Muscle layer of duodenum (tissue), 2 donors: ENCODE measurements around the gene FGB.

Experiments
- H3K27ac ChIP-seq: one replicate; pipeline ENCODE4 v1.7.0; 2013; ENCODE audit warnings: mild to moderate bottlenecking, low read length
- H3K27me3 ChIP-seq: one replicate; pipeline ENCODE4 v1.7.0; 2013; ENCODE audit warnings: low read depth, mild to moderate bottlenecking, control low read depth, low read length
- H3K36me3 ChIP-seq, 2 donors: one replicate each; pipeline ENCODE4 v1.7.0; 2013; ENCODE audit warnings: low read length in 2 of 2, control low read depth in 1 of 2, mild to moderate bottlenecking in 1 of 2; ENCODE audit not compliant: insufficient read depth in 2 of 2, control insufficient read depth in 1 of 2
- H3K4me1 ChIP-seq, 2 donors: one replicate each; pipeline ENCODE4 v1.7.0; 2013; ENCODE audit warnings: low read length in 2 of 2, mild to moderate bottlenecking in 2 of 2, control low read depth in 1 of 2, moderate library complexity in 1 of 2; ENCODE audit not compliant: insufficient read depth in 2 of 2, control insufficient read depth in 1 of 2
- H3K4me3 ChIP-seq, 2 donors: one replicate each; pipeline ENCODE4 v1.7.0; 2013; ENCODE audit warnings: low read length in 2 of 2, low read depth in 1 of 2, mild to moderate bottlenecking in 1 of 2
- H3K9me3 ChIP-seq, 2 donors: one replicate each; pipeline ENCODE4 v1.7.0; 2013; ENCODE audit warnings: low read length in 2 of 2, control low read depth in 1 of 2, mild to moderate bottlenecking in 1 of 2; ENCODE audit not compliant: control insufficient read depth in 1 of 2
- donor health status: healthy.

FGB gene

GRCh38 chr4:154562697-154563254 is at the start of gene FGB:
Gene FGB (plus strand): TSS chr4:154563011. CDS start chr4:154563019, 8 bp downstream.
- H3K27ac ChIP-seq, result no peak within 1 kb of the TSS
- H3K36me3 ChIP-seq, result no peaks in the 10 kb centered on the region
- no peaks in the 10 kb centered on the region for H3K27me3 ChIP-seq
- no peak within 1 kb of the TSS for H3K4me3 ChIP-seq
- H3K9me3 ChIP-seq, result no peaks in the 10 kb centered on the region
- H3K4me1 ChIP-seq, result no peaks in the 10 kb centered on the region

DNA sequence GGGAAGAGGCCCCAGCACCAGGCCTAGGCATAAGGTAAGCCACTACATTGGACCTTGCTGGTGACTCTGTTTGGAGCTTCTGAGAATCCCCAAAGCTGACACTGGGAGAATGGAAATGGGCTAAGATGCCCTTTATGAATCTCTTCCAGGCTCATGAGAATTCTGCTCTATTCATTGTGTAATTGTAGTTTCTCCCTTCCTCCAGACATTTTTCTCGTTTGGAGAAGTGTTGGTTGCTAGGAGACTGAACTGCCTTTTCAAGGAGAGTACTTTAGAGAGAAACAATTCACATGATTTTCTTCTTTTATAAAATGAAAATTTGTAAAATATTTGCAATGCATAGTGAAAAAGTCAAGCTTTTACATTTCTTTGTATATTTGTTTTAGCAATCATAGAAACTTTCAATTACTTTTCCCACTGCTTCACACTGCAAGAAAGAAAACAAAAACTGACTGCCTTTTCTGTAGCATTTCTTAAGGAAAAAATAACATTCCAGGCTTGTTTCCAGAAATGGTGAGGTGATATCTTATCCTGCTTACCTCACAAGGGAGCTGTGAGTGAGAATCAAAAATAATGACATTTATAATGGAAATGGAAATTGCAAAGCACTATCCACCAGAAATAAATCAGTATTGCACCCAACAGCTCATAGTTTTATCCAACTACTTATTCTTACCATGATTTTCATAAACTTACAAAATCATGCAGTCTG is 46.3 kb upstream of the FGB start:
- H3K4me1 ChIP-seq, result no peaks in the 10 kb centered on the region
- H3K27me3 ChIP-seq, result no peaks in the 10 kb centered on the region
- H3K9me3 ChIP-seq, result no peaks in the 10 kb centered on the region
- no peak overlapping the region for H3K27ac ChIP-seq
- no peak overlapping the region for H3K4me3 ChIP-seq
- no peaks in the 10 kb centered on the region for H3K36me3 ChIP-seq

GRCh38 chr4:154517591-154517990 is 45.2 kb upstream of the FGB start:
- Histone ChIP-seq H3K9me3 (no peaks in the 10 kb centered on the region), H3K4me3 (no peak overlapping the region), H3K36me3 (no peaks in the 10 kb centered on the region), H3K27me3 (no peaks in the 10 kb centered on the region), H3K4me1 (no peaks in the 10 kb centered on the region), H3K27ac (no peak overlapping the region)

DNA sequence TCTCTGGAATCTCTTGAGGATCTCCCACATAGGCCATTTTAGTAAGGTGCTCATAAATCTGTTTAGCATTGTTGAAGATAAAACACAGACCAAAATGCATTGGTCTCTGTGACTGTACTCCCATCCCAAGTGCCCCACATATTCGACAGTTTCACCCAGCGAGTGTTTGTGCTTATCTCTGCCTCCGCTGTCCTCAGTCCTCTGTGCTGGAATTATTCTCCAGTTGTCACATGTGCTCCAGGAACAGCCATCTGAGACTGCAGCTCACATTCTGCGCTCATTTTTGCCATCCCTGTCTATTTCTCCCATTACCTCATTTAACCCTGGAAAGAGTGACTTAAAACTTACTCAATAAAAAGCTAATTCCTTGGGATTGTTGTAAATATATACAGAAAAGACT is 43.6 kb upstream of the FGB start:
- Histone ChIP-seq H3K4me3 (no peak overlapping the region), H3K27me3 (no peaks in the 10 kb centered on the region), H3K4me1 (no peaks in the 10 kb centered on the region), H3K9me3 (no peaks in the 10 kb centered on the region), H3K36me3 (no peaks in the 10 kb centered on the region), H3K27ac (no peak overlapping the region)

DNA sequence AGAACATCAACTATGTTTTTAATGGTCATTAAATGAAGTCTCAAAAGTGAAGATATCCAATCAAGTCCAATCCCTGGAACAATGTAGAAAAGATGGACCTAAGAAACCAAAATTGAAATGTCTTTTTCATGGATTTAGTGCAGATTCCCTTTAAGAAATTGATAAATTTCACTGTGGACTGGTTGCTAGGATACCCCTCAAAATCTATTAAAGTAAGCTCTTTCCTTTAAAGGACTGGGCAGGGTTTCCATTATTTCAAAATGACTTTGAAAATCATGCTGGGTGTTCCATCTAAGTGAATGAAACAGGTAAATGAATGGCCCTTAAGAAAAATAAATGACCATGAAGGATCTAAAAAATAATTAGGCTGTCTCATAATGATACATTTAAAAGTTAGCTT is 41.2 kb upstream of the FGB start:
- no peaks in the 10 kb centered on the region for H3K9me3 ChIP-seq
- H3K36me3 ChIP-seq, result no peaks in the 10 kb centered on the region
- H3K4me1 ChIP-seq, result no peaks in the 10 kb centered on the region
- H3K27me3 ChIP-seq, result no peaks in the 10 kb centered on the region
- H3K4me3 ChIP-seq, result no peak overlapping the region
- no peak overlapping the region for H3K27ac ChIP-seq

DNA sequence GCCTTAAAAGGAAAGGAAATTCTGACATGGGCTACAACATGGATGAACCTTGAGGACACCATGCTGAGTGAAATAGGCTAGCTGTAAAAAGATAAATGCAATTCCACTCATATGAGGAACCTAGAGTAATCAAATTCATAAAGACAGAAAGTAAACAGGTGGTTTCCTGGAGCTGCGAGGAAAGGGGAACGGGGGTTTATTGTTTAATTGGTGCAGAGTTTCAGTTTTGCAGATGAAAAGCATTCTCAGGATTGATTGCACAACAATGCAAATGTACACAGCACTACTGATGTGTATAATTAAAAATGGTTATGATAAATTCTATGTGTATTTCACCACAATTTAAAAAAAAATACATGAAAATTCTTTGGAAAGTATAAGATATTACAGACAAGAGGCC is 36.7 kb upstream of the FGB start:
- Histone ChIP-seq H3K4me3 (no peak overlapping the region), H3K27me3 (no peaks in the 10 kb centered on the region), H3K36me3 (no peaks in the 10 kb centered on the region), H3K27ac (no peak overlapping the region), H3K9me3 (no peaks in the 10 kb centered on the region), H3K4me1 (no peaks in the 10 kb centered on the region)

- no peak overlapping the region for H3K4me3 ChIP-seq
- no peak overlapping the region for H3K27ac ChIP-seq
- H3K27me3 ChIP-seq, result no peaks in the 10 kb centered on the region
- no peaks in the 10 kb centered on the region for H3K4me1 ChIP-seq
- H3K36me3 ChIP-seq, result no peaks in the 10 kb centered on the region
- H3K9me3 ChIP-seq, result no peaks in the 10 kb centered on the region
Measured at GRCh38 chr4:154527308-154527707, 35.5 kb upstream of the FGB start.

- no peaks in the 10 kb centered on the region for H3K9me3 ChIP-seq
- no peak overlapping the region for H3K4me3 ChIP-seq
- no peaks in the 10 kb centered on the region for H3K36me3 ChIP-seq
- H3K27ac ChIP-seq, result no peak overlapping the region
- no peaks in the 10 kb centered on the region for H3K4me1 ChIP-seq
- H3K27me3 ChIP-seq, result no peaks in the 10 kb centered on the region
Measured at GRCh38 chr4:154528869-154529268, 33.9 kb upstream of the FGB start.

- no peaks in the 10 kb centered on the region for H3K27me3 ChIP-seq
- H3K4me3 ChIP-seq, result no peak overlapping the region
- H3K9me3 ChIP-seq, result no peaks in the 10 kb centered on the region
- no peak overlapping the region for H3K27ac ChIP-seq
- no peaks in the 10 kb centered on the region for H3K4me1 ChIP-seq
- H3K36me3 ChIP-seq, result no peaks in the 10 kb centered on the region
Measured at GRCh38 chr4:154529728-154530519, 32.9 kb upstream of the FGB start.

DNA sequence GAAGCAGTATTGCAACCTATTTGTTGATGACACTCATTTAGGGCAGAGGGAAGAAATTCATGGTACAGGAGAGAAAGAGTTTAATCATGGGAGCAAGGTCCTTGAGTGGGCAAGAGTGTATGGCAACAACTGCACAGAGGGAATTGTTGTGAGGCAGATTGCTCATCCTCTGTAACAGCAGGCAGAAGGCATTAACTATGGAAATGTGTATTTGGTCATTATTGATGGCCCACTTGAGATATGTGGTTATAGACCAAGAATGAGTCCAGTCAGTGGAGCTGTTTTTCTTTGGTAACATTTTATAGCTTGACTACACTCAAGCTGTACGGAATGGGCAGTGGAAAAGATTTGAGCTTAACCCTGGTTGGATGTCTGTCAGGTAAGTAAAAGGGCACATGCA is 28.5 kb upstream of the FGB start:
- no peaks in the 10 kb centered on the region for H3K4me1 ChIP-seq

GRCh38 chr4:154542271-154542879 is 20.4 kb upstream of the FGB start:
- no peaks in the 10 kb centered on the region for H3K27me3 ChIP-seq
- no peaks in the 10 kb centered on the region for H3K9me3 ChIP-seq
- H3K4me1 ChIP-seq, result no peaks in the 10 kb centered on the region
- no peak overlapping the region for H3K4me3 ChIP-seq
- no peak overlapping the region for H3K27ac ChIP-seq
- peaks cover 76 to 93% of the 10 kb centered on the region in 2 donors for H3K36me3 ChIP-seq

More for the DNA sequence above, 28.5 kb upstream of the FGB start:
- H3K4me3 ChIP-seq, result no peak overlapping the region
- H3K36me3 ChIP-seq, result peaks cover 28% of the 10 kb centered on the region in 2 donors
- no peak overlapping the region for H3K27ac ChIP-seq
- no peaks in the 10 kb centered on the region for H3K9me3 ChIP-seq
- no peaks in the 10 kb centered on the region for H3K27me3 ChIP-seq
